Measurements from ENCODE around the gene F11R.
"Not testable (repeated sequence)": the region's sequence is repeated elsewhere in the genome, so short reads cannot be mapped to it uniquely, and the experiment has no call there.

The F11R gene

DNA sequence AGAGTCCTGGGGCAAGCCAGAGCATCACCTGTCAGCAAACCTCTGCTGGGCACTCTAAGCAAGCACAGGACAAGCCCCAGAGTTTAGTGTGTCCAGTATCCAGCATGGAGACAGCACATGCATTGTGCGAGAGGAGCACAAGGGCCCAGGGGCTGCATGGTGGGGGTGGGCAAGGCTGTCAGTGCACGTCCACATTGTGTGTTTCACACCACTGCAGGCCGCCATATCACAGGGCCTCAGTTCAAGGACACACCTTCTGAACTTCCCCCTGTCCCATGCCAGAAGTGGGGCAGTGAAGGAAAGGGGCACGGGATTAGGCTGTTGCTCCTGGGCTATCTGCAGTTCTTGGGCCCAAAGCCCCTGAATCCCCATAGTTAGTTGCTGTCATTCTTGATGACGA is 18.6 kb upstream of the F11R start:
- DNase-seq: no peak

DNA sequence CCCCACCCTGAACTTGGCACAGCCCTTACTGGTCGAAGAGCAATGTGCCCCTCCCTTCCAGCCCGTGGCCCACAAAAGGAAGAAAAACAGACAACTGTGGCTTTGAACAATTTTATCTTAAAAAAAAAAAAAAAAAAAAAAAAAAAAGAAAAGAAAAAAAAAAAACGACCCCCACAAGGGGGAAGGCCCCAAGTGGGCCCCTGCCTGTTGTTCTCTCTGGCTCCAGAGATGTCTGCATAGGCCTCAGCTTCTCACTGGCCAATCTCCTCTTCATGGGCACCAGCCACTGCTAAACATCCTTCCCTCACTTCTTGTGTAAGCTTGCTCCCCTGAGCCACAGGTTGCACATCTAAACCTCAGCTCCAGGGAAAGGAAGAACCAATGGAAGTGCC is 18.2 kb upstream of the F11R start:
- no peak for DNase-seq

DNA sequence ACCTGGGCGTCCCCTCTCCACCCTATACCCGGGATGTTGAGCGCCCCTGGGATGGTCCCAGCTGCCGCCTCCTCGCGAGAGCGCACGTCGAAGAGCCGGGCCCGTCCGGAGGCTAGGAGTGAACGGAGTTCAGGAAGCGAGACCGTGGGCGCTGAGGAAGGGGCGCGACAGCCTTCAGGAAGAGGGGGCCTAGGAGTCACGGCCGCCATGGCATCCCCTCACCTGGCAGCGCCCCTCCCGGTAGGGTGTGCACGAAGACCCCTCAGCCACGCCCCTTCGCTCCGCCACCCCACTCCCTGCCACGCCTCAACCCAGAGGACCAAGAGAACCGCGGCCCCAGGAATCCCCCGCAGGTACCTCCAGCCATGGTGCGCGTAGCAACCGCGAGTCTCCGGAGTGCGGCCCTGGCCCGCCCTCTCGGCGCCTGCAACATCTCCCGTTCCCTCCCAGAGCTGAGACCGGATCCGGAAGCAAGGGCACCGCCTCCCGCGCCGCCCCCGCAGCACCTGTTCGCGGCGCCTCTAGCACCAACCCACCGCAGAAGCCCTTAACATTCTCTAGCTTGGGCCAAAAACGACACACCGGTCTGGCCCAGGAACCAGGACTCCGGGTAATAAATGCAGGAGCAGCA is 17.7 kb upstream of the F11R start, which contains the start of gene TSTD1:
TSTD1 (minus strand) TSS at position 442 of the 631 bp plus-strand sequence; CDS start at position 367, 75 bp downstream.
- DNase-seq: no peak

DNA sequence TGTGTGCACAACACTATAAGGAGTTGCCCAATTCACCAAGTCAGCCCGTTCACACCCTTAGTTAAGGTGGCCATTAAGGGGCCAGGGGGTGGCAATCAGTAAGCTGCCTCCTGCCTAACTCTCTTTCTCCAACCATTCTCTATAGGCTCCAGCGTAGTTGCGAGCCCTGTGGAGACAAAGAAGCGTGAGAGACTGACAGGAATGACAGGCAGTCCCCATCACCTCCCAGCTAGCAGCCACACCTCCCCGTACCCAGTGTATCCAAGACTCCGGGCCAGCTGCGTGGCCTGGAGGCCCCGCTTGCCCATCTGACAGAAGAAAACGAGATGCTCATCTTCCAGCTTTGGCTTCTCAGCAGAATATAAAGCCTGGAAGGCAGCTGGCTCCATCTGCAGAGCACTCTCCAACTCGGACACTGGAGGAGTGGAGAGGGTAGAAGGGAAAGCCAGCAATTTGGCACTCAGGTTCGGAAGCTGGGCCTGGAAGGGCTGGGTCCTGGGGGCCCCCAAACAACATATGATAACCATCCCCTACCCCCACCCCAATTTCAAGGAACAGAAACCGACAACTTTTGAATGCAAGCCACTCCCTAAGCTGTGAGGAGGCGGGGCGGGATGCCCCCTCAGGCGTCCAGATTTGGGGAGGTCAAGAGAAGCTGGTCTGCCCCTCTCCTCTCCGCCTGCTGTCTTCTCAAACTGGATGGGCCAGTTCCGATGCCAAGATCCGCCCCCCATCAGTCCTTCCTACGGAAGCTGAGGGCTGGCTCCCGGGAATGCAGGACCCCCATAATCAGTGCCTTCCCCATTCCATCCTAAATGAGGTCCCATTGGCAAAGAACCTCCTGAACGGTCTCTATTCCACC is 16.9 kb upstream of the F11R start:
- DNase-seq: no peak

DNA sequence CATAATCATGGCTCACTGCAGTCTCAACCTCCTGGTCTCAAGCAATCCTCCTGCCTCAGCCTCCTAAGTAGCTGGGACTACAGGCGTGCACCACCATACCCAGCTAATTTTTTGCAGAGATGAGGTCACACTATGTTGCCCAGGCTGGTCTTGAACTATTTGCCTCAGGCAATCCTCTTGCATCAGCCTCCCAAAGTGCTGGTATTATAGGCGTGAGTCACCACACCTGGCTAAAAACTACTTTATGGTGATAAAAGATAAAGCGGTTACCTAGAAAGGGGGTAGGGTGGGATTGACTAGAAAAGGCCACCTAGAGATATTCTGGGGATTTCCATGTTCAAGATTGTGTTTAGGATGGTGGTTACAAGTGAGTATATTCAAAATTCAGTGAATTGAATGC is 12.8 kb upstream of the F11R start:
- no peak for DNase-seq

DNA sequence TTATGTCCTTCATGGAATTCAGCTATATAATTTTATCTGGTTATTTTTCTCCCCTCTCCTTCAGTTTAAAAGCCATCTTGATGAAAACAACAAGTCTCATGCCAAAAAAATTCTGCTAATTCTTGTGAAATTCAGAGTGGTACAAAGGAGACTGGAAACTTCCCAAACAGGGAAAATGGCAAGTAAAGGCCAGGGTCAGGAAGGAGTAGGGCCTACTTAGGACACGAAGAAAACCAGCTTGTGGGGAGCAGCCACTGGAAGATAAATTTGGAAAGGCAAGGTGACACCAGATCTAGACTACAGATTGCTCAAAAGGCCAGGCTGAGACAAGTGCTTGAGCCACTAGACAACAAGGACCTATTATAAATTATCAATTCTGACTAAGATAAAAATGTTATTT is 11.5 kb upstream of the F11R start:
- DNase-seq: no peak

DNA sequence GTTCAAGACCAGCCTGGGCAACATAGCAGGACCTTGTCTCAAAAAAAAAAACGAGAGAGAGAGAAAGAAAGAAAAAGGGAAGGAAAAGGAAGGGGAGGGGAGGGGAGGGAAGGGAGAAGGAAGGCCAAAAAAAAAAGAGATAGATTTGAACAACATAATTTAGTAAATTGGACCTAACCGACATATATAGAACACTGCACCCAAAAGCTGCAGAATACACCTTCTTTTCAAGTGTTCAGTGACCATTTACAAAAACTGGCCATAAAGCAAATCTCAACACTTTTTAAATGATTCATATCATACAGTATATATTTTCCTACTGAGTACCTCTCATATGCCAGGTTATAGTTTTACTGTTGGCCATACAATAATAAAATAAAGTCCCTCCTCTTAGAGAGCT is 10.9 kb upstream of the F11R start:
- no peak for DNase-seq

DNA sequence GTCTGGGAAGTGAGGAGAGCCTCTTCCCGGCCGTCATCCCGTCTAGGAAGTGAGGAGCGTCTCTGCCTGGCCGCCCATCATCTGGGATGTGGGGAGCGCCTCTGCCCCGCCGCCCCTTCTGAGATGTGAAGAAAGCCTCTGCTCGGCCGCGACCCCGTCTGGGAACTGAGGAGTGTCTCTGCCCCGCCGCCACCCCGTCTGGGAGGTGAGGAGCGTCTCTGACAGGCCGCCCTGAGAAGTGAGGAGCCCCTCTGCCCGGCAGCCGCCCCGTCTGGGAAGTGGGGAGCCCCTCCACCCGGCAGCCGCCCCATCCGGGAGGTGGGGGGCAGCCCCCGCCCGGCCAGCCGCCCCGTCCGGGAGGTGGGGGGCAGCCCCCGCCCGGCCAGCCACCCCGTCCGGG is 8.5 kb upstream of the F11R start:
- not testable (repeated sequence) for DNase-seq

DNA sequence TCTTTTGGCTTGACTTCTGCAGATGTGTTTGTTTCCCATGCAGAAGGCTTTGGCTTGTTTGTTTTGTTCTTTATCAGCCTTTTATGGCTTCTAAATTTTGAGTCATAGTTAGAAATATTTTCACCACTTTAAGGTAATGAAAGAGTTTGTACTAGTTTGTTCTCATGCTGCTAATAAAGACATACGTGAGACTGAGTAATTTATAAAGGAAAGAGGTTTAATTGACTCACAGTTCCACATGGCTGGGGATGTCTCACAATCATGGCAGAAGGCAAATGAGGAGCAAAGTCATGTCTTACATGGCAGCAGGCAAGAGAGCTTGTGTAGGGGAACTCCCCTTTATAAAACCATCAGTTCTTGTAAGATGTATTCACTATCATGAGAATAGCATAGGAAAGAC is 6.0 kb upstream of the F11R start:
- DNase-seq: not testable (repeated sequence)

DNA sequence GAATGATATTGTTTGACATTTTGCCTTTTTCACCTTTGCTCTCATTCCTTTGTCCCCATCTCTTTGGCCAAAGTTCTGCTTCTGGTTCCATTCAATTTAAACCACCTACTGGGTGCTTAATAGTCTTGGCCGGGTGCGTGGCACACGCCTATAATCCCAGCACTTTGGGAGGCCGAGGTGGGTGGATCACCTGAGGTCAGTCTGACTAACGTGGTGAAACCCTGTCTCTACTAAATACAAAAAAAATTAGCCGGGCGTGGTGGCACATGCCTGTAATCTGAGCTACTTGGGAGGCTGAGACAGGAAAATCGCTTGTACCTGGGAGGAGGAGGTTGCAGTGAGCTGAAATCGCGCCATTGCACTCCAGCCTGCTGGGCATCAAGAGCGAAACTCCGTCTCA is 1.5 kb upstream of the F11R start:
- DNase-seq: not testable (repeated sequence)

DNA sequence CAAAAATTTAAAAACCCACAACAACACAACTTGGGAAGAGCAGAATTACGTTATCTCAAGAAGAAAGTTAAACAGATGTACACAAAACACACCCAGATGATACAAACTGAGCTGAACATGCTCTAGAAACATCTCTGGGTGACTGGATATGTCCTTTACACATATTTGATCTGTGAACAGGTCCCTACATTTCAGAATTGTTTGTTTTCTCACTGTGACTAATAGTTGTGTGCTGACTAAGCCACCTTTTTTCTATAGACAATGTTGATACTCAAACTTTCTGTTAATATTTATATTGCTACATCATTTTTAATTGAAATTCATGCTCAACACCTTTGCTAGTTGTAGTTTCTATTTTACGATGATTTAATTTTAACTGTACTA is 1.0 kb upstream of the F11R start:
- DNase-seq: no peak

DNA sequence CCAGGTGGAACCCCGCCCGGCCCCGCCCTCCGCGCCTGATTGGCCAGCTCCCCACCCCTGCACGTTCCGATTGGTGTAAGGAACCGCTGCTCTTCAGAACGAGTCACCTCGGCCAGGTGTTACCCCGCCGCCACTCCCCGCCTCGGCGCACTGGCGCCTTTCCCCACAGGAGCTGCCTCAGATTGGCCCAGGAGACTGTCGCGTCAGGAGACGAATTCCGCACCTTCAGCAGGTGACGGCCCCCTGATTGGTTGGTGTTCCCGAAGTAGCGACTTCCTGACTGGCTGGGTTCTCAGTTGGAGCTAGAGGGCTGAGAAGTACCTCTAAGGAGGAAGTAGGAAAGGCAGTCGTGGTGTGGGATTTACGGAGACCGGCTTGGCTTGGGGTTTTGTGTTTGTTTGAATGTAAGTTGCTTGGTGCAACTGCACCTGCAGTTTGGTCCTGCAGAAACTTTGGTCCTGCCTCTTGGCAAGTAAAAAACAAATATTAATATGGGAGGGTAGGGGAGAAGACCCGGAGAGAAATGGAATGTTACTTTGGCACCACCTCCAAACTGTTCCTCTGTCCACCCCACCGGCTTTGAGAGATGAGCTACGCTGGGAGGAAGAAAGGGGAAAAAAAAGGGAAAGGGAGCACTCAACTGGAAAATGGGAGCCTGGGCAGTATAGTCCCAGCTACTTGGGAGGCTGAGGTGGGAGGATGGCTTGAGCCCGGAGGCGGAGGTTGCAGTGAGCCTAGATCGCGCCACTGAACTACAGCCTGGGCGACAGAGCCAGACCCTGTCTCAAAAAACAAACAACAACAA is 415 bp upstream of the F11R start:
- peak; percentile 9 for DNase-seq

DNA sequence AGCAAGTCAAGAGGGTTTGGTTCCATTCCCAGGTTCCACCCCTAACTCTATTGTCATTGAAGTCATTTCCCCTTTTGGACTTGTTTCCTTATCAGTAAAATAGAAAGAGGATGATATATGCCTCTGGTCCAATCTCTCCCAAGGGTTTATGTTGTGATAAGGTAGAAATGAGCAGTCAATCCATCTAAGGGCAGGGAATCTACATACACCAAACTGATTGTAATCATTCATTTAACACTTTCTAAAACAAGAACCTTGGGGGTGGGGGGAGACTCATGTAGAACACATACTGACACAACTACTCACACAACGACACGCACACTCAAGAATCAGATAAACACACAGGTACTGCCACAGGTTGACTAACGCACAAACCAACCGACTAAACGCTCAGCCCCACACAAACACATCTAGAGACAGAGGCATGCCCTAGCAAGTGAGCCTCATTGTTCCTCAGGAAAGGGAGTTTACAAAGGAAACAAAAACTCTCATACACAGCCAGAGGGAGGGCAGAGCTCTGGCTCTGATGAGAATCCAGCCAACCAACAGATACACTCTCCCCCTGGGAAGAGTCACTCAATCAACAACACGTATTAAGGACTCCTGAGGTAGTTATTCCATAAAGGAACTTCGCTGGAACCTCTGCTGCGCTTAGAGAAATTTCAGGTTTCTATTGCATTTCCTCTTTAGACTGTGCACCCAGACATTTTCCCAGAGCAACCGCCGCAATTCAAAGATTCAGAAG is 1.0 kb downstream of the F11R start:
- DNase-seq: no peak

DNA sequence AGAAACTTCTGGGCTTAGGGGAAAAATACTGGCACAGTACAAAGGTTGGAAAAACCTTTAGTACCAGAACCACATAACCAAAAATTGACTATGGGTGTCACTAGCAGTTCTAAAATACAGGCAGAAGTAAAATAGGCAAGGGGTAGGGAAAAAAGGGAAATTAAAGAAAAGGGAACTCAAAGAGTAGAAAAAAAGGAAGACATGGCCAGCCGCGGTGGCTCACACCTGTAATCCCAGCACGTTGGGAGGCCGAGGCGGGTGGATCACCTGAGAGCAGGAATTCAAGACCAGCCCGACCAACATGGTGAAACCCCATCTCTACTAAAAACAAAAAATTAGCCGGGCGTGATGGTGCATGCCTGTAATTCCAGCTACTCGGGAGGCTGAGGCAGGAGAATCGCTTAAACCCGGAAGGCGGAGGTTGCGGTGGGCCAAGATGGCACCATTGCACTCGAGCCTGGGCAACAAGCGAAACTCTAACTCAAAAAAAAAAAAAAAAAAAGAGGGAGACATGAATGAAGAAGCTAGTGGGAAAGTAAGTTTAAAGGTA is 1.8 kb downstream of the F11R start:
- DNase-seq: not testable (repeated sequence)

DNA sequence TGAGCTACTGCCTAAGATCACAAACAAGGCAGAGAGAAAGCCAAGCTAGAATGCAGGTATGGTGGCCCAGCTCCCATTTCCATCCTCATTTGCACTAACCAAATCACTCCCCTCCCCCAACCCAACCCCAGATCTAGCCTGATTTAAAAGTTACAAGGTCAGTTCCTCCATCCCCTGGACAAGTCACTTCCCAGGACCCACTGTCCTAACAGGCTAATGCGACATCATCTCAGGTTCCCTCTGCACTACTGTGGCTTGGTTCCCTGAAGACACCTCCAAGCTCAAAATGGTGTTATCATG is 2.4 kb downstream of the F11R start:
- DNase-seq: no peak

DNA sequence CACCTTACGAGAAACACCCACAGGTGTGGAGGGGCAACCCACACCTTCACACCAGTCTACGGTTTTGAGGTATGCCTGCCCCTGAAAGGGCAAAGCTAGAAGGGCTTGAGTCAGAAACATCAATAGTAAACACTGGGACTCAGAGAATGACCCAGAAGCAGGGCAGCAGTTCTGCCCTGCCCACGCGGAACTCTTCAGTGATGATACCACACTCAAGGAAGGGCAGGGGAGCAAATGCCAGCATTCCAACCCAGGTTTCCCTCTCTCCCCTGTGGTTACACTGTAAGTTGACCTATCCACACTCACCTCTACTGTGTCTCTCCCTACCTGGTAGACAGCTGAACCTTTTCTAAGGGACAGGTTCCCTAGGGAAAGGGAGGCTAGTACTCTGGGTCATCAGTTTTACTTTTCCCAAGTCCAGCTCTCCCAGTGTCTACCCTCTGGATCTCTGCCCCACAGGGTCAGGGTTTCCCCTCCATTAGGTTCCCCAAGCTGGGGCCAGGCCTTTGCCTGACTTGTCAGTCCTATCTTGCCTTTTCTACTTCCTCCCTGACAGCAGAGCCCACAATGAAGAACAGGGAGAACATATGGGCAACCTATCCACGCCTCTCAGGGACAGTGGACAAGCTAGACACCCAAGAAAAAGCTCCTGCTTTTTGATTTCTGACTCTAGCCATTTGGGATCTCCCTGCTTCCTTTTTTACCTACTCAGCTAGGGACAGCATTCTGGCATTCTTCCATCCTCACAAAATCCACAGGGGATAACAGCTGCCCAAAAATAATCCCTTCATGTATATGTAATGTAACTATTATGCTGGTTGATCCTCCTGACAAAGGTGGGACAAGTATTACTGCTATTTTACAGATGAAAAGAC is 3.0 kb downstream of the F11R start:
- no peak for DNase-seq

DNA sequence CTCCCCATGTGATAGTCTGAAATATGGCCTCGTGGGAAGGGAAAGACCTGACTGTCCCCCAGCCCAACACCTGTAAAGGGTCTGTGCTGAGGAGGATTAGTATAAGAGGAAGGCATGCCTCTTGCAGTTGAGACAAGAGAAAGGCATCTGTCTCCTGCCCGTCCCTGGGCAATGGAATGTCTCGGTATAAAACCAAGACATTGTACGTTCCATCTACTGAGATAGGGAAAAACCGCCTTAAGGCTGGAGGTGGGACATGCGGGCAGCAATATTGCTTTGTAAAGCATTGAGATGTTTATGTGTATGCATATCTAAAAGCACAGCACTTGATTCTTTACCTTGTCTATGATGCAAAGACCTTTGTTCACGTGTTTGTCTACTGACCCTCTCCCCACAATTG is 3.8 kb downstream of the F11R start:
- not testable (repeated sequence) for DNase-seq

DNA sequence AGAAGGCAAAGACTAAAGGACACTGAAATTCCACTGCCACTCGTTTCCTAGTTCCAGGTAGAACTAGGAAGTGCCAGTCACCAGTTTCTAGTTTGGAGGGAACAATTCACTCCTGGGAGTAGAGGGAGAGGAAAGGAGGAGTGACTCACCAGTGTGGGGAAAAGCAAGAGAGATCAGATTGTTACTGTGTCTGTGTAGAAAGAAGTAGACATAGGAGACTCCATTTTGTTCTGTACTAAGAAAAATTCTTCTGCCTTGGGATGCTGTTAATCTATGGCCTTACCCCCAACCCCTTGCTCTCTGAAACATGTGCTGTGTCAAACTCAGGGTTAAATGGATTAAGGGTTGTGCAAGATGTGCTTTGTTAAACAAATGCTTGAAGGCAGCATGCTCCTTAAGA is 4.3 kb downstream of the F11R start:
- not testable (repeated sequence) for DNase-seq

DNA sequence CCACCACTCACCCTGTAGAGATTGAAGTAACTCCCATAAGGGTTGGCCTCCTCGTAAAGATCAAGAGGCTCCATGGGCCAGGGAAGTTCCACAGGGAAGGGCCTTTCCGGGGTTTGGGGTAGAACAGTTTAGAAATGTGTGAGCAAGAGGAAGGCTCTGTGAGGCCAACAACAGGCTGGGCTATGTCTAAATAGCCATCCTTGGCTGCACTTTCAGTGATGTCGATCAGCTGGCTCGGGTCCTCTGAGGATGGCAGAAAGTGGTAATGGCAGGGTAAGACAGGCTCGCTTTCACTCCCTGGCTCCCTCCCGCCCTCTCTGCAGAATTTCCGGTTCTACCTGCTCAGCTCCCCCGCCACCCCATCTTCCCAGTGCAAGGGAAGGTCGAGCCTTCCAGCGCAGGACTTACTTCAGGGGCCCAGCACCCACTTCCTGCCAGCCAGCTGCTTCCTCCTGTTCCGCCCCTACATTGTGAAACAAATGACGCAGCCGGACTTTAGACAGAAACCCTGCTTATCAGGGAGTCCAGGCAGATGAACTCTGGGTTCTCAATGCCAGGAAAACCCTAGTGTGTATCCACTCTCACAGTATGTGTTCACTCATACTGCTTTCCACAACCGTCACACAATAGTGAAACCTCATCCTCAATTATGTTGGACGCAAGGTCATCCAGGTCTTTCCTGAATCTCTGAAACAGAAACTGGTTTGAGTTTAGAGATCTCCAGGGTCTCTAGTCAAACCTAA is 7.3 kb downstream of the F11R start:
- DNase-seq: no peak

DNA sequence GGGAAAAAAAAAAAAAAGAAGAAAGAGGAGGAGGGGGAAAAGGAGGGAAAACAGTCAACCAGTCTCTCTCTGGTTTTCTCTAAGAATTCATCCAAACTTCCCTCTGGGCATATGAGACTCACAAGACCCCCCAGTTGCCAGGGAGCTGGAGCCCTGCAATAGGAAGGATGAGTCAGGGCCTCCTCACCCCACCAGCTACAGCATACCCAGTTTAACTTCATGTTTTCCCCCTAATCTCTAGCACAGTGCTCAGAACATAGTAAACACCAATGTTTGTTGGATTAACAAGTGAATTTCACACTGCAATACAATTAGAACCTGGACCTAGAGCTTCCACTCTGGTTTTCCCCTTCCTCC is 7.8 kb downstream of the F11R start:
- no peak for DNase-seq

DNA sequence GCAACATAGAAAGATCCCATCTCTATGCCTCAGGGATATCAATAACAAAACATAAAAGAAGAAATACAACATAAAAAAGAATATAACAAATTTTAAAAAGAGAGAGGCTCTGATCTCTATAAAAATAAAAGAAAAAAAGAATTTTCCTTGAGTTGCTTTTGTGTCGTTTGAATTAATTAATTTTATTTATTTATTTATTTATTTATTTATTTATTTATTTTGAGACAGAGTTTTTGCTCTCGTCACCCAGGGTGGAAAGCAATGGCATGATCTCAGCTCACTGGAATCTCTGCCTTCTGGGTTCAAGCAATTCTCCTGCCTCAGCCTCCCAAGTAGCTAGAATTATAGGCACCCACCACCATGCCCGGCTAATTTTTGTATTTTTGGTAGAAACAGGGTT is 8.5 kb downstream of the F11R start:
- DNase-seq: no peak

Data from fibroblast of skin of back (primary cell).